Measurements from ENCODE around the gene PRKG1. TPM values are rescaled to one million over a fixed set of nuclear protein-coding genes. Genes with fewer than 3 reads are reported as not detected.
"Not testable (repeated sequence)": the region's sequence is repeated elsewhere in the genome, so short reads cannot be mapped to it uniquely, and the experiment has no call there.

PRKG1 gene
- total RNA-seq, 1 experiment from 2014 or later, result 10.4 TPM

DNA sequence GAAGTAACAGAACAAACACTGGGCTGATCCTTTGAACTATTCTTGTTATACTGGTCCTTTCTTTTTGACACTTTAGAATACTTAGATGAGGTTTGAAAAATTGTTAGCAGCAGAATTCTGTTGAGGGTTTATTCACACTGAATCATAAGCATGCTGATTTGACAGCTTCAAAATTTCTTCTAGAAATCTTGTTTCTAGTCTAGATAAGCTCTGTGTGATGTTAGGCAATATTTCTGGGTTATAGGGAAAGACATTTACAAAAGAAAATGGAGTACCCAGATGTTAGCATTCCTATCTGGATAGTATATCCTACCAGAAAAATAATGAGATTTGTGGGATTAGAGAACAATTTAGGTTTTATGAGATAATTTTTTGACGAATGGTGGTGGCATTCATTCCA, 613.0 kb downstream of the PRKG1 start:
- Histone ChIP-seq H3K14ac (ENCODE audit: insufficient read depth, low read length) (no peak overlapping the region), H3K79me2 (ENCODE audit: insufficient read depth, low read length) (no peaks in the 10 kb centered on the region), H3K23me2 (ENCODE audit: insufficient read length, low read depth, low read length, poor library complexity, severe bottlenecking) (no peaks in the 10 kb centered on the region), H3K56ac (ENCODE audit: insufficient read length, low read depth, low read length) (no peak overlapping the region), H2AK5ac (ENCODE audit: insufficient read length, low read length) (no peak overlapping the region), H3K9me3 (ENCODE audit: control insufficient read depth, low read depth, low read length) (no peaks in the 10 kb centered on the region), H4K5ac (ENCODE audit: insufficient read length, low read depth, low read length) (no peak overlapping the region), H3K4me1 (ENCODE audit: insufficient read depth, low read length) (no peaks in the 10 kb centered on the region), H4K20me1 (ENCODE audit: control insufficient read depth, insufficient read depth, insufficient read length) (no peaks in the 10 kb centered on the region), H3K79me1 (ENCODE audit: insufficient read depth, low read depth, low read length, poor library complexity, severe bottlenecking) (no peaks in the 10 kb centered on the region), H3T11ph (ENCODE audit: low read length) (no peak overlapping the region), H2BK120ac (ENCODE audit: low read depth, low read length, poor library complexity, severe bottlenecking) (no peak overlapping the region), H2BK12ac (ENCODE audit: insufficient read length, low read depth, low read length) (no peak overlapping the region), H3K23ac (ENCODE audit: insufficient read length, low read depth, low read length) (no peak overlapping the region), H4K91ac (ENCODE audit: insufficient read length, low read depth, low read length) (no peak overlapping the region), H3K18ac (ENCODE audit: insufficient read length, low read depth, low read length) (no peak overlapping the region), H4K8ac (replicated peaks; ENCODE audit: insufficient read length, low read depth, low read length) (no peak overlapping the region), H2BK15ac (ENCODE audit: low read depth, low read length) (no peak overlapping the region), H2BK20ac (ENCODE audit: low read depth, low read length, poor library complexity, severe bottlenecking) (no peak overlapping the region), H2AFZ (ENCODE audit: low read length) (no peak overlapping the region), H3K4ac (ENCODE audit: low read depth, low read length) (no peak overlapping the region), H3K27ac (ENCODE audit: insufficient read length, low read depth, low read length) (no peak overlapping the region), H3K27me3 (ENCODE audit: insufficient read depth, low read length) (no peaks in the 10 kb centered on the region), H3K9ac (ENCODE audit: extremely low read depth, insufficient read length, low read length) (no peak overlapping the region), H2BK5ac (ENCODE audit: insufficient read length, low read length) (no peak overlapping the region), H3K4me2 (ENCODE audit: insufficient read depth, insufficient read length, low read length) (no peak overlapping the region)
- H3K27me3 Mint-ChIP-seq (ENCODE audit: low read depth), result no peaks in the 10 kb centered on the region
- WGBS (ENCODE audit: extremely low coverage, insufficient read length, low lambda C conversion rate), result 100% methylated on average over 1 of the region's 1 CpG
- peaks cover 2 to 12% (median 4%) of the 10 kb centered on the region in 3 experiments; a peak in 5 of 7 replicates for H3K36me3 Mint-ChIP-seq (ENCODE audit: insufficient read depth in 1 of 3, low read depth in 3 of 3)
- DNase-seq, result no peak
- TF ChIP-seq, protein P1, sequence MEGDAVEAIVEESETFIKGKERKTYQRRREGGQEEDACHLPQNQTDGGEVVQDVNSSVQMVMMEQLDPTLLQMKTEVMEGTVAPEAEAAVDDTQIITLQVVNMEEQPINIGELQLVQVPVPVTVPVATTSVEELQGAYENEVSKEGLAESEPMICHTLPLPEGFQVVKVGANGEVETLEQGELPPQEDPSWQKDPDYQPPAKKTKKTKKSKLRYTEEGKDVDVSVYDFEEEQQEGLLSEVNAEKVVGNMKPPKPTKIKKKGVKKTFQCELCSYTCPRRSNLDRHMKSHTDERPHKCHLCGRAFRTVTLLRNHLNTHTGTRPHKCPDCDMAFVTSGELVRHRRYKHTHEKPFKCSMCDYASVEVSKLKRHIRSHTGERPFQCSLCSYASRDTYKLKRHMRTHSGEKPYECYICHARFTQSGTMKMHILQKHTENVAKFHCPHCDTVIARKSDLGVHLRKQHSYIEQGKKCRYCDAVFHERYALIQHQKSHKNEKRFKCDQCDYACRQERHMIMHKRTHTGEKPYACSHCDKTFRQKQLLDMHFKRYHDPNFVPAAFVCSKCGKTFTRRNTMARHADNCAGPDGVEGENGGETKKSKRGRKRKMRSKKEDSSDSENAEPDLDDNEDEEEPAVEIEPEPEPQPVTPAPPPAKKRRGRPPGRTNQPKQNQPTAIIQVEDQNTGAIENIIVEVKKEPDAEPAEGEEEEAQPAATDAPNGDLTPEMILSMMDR (conservative IDR thresholded peaks at IDR 0.05), result no peak
- H3K9me3 Mint-ChIP-seq, result peaks cover 5 to 7% of the 10 kb centered on the region in 2 experiments; a peak in 4 of 5 replicates
- H3K4me1 Mint-ChIP-seq, result peaks cover 0 to 11% of the 10 kb centered on the region in 2 experiments; a peak in 3 of 4 replicates
- H3K4me3 Mint-ChIP-seq, result no peak overlapping the region
- no peak overlapping the region for H3K27ac Mint-ChIP-seq

DNA sequence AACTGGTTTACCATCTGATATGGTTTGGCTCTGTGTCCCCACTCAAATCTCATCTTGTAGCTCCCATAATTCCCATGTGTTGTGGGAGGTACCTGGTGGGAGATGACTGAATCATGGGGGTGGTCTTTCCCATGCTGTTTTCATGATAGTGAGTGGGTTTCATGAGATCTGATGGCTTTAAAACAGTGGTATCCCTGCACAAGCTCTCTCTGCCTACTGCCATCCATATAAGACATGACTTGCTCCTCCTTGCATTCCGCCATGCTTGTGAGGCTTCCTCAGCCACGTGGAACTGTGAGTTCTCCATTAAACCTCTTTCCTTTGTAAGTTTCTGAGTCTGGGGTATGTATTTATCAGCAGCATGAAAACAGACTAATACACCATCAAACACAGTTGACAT, 614.5 kb downstream of the PRKG1 start:
- H3K4ac ChIP-seq (ENCODE audit: low read depth, low read length); H2BK120ac ChIP-seq (ENCODE audit: low read depth, low read length, poor library complexity, severe bottlenecking); H3K14ac ChIP-seq (ENCODE audit: insufficient read depth, low read length); H4K5ac ChIP-seq (ENCODE audit: insufficient read length, low read depth, low read length); H3K27me3 Mint-ChIP-seq (ENCODE audit: low read depth); H4K20me1 ChIP-seq (ENCODE audit: control insufficient read depth, insufficient read depth, insufficient read length); H3K27ac ChIP-seq (ENCODE audit: insufficient read length, low read depth, low read length); H3K56ac ChIP-seq (ENCODE audit: insufficient read length, low read depth, low read length); H3K9me3 ChIP-seq (ENCODE audit: control insufficient read depth, low read depth, low read length); H2BK5ac ChIP-seq (ENCODE audit: insufficient read length, low read length); H3T11ph ChIP-seq (ENCODE audit: low read length); H3K9ac ChIP-seq (ENCODE audit: extremely low read depth, insufficient read length, low read length); H3K4me3 Mint-ChIP-seq; H3K79me2 ChIP-seq (ENCODE audit: insufficient read depth, low read length); H4K8ac ChIP-seq (replicated peaks; ENCODE audit: insufficient read length, low read depth, low read length); H3K4me2 ChIP-seq (ENCODE audit: insufficient read depth, insufficient read length, low read length); H3K18ac ChIP-seq (ENCODE audit: insufficient read length, low read depth, low read length); H3K23ac ChIP-seq (ENCODE audit: insufficient read length, low read depth, low read length); H3K27ac Mint-ChIP-seq; H2BK15ac ChIP-seq (ENCODE audit: low read depth, low read length); H2AK5ac ChIP-seq (ENCODE audit: insufficient read length, low read length); H2BK12ac ChIP-seq (ENCODE audit: insufficient read length, low read depth, low read length); H3K79me1 ChIP-seq (ENCODE audit: insufficient read depth, low read depth, low read length, poor library complexity, severe bottlenecking); H4K91ac ChIP-seq (ENCODE audit: insufficient read length, low read depth, low read length); DNase-seq; H2AFZ ChIP-seq (ENCODE audit: low read length); H3K27me3 ChIP-seq (ENCODE audit: insufficient read depth, low read length); H2BK20ac ChIP-seq (ENCODE audit: low read depth, low read length, poor library complexity, severe bottlenecking); H3K9me3 Mint-ChIP-seq; H3K4me1 ChIP-seq (ENCODE audit: insufficient read depth, low read length); H3K23me2 ChIP-seq (ENCODE audit: insufficient read length, low read depth, low read length, poor library complexity, severe bottlenecking): not testable (repeated sequence)
- Mint-ChIP-seq H3K4me1 (peaks cover 0 to 11% of the 10 kb centered on the region in 2 experiments; a peak in 3 of 4 replicates), H3K36me3 (ENCODE audit: insufficient read depth in 1 of 3, low read depth in 3 of 3) (peaks cover 2 to 12% (median 4%) of the 10 kb centered on the region in 3 experiments; a peak in 5 of 7 replicates)
- no CpG with 5 or more reads among the region's 2 CpGs for WGBS (ENCODE audit: extremely low coverage, insufficient read length, low lambda C conversion rate)

All from H9 (cell line).